Measurements from ENCODE around the gene KCNK2.

Gene KCNK2

GRCh38 chr1:215192306-215192705 is 109.8 kb downstream of the KCNK2 start:
- Histone ChIP-seq H3K27ac (ENCODE audit: low read depth in 2 of 2, low read length in 2 of 2) (no peak overlapping the region), H3K36me3 (ENCODE audit: control insufficient read depth in 2 of 2, insufficient read depth in 2 of 2, low read length in 2 of 2) (no peaks in the 10 kb centered on the region), H3K27me3 (ENCODE audit: control insufficient read depth in 2 of 2, insufficient read depth in 2 of 2, low read length in 2 of 2) (no peaks in the 10 kb centered on the region)

GRCh38 chr1:215198021-215198420 is 115.5 kb downstream of the KCNK2 start:
- Histone ChIP-seq H3K27ac (ENCODE audit: low read depth in 2 of 2, low read length in 2 of 2) (no peak overlapping the region), H3K9me3 (ENCODE audit: control insufficient read depth in 2 of 2, low read length in 2 of 2) (no peaks in the 10 kb centered on the region), H3K27me3 (ENCODE audit: control insufficient read depth in 2 of 2, insufficient read depth in 2 of 2, low read length in 2 of 2) (no peaks in the 10 kb centered on the region), H3K36me3 (ENCODE audit: control insufficient read depth in 2 of 2, insufficient read depth in 2 of 2, low read length in 2 of 2) (no peaks in the 10 kb centered on the region), H3K4me3 (ENCODE audit: low read length in 2 of 2) (no peak overlapping the region), H3K4me1 (ENCODE audit: control insufficient read depth in 2 of 2, insufficient read depth in 2 of 2, low read length in 2 of 2) (no peaks in the 10 kb centered on the region), H3K9ac (ENCODE audit: low read depth in 1 of 2, low read length in 2 of 2) (no peak overlapping the region)

More at GRCh38 chr1:215192306-215192705, 109.8 kb downstream of the KCNK2 start:
- Histone ChIP-seq H3K4me1 (ENCODE audit: control insufficient read depth in 2 of 2, insufficient read depth in 2 of 2, low read length in 2 of 2) (no peaks in the 10 kb centered on the region), H3K4me3 (ENCODE audit: low read length in 2 of 2) (no peak overlapping the region), H3K9ac (ENCODE audit: low read depth in 1 of 2, low read length in 2 of 2) (no peak overlapping the region), H3K9me3 (ENCODE audit: control insufficient read depth in 2 of 2, low read length in 2 of 2) (no peaks in the 10 kb centered on the region)

- no peak overlapping the region for H3K9ac ChIP-seq (ENCODE audit: low read depth in 1 of 2, low read length in 2 of 2)
- H3K4me1 ChIP-seq (ENCODE audit: control insufficient read depth in 2 of 2, insufficient read depth in 2 of 2, low read length in 2 of 2): no peaks in the 10 kb centered on the region
- H3K9me3 ChIP-seq (ENCODE audit: control insufficient read depth in 2 of 2, low read length in 2 of 2): no peaks in the 10 kb centered on the region
- no peak overlapping the region for H3K27ac ChIP-seq (ENCODE audit: low read depth in 2 of 2, low read length in 2 of 2)
- H3K4me3 ChIP-seq (ENCODE audit: low read length in 2 of 2): no peak overlapping the region
- H3K27me3 ChIP-seq (ENCODE audit: control insufficient read depth in 2 of 2, insufficient read depth in 2 of 2, low read length in 2 of 2): no peaks in the 10 kb centered on the region
- H3K36me3 ChIP-seq (ENCODE audit: control insufficient read depth in 2 of 2, insufficient read depth in 2 of 2, low read length in 2 of 2): no peaks in the 10 kb centered on the region
These were observed 117.6 kb downstream of the KCNK2 start for GRCh38 chr1:215200121-215200520.

DNA sequence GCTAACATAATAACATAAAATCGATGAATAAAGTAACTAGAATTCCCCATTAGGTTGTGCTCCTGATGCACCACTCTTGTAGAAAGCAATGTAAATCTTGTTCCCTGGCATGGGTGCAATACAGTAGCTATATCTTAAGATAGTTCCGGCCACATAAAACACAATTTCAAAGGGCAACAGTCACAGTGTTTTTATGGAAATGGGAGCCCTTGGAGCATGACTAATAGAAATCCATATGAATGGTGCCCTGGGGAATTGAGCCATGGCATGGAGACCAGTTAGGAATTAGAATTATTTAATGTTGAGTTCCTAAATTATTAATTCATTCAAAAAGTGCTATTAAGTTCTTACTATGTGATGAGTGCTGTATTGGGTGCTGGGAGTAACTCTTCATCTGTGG is 118.7 kb downstream of the KCNK2 start:
- H3K9me3 ChIP-seq (ENCODE audit: control insufficient read depth in 2 of 2, low read length in 2 of 2): no peaks in the 10 kb centered on the region
- no peaks in the 10 kb centered on the region for H3K36me3 ChIP-seq (ENCODE audit: control insufficient read depth in 2 of 2, insufficient read depth in 2 of 2, low read length in 2 of 2)
- H3K9ac ChIP-seq (ENCODE audit: low read depth in 1 of 2, low read length in 2 of 2): no peak overlapping the region
- no peaks in the 10 kb centered on the region for H3K4me1 ChIP-seq (ENCODE audit: control insufficient read depth in 2 of 2, insufficient read depth in 2 of 2, low read length in 2 of 2)
- H3K27me3 ChIP-seq (ENCODE audit: control insufficient read depth in 2 of 2, insufficient read depth in 2 of 2, low read length in 2 of 2): no peaks in the 10 kb centered on the region
- H3K27ac ChIP-seq (ENCODE audit: low read depth in 2 of 2, low read length in 2 of 2): no peak overlapping the region
- H3K4me3 ChIP-seq (ENCODE audit: low read length in 2 of 2): no peak overlapping the region

- no peaks in the 10 kb centered on the region for H3K27me3 ChIP-seq (ENCODE audit: control insufficient read depth in 2 of 2, insufficient read depth in 2 of 2, low read length in 2 of 2)
These were observed 120.3 kb downstream of the KCNK2 start for GRCh38 chr1:215202868-215203267.

GRCh38 chr1:215210167-215210566 is 127.6 kb downstream of the KCNK2 start:
- no peaks in the 10 kb centered on the region for H3K9me3 ChIP-seq (ENCODE audit: control insufficient read depth in 2 of 2, low read length in 2 of 2)
- no peak overlapping the region for H3K27ac ChIP-seq (ENCODE audit: low read depth in 2 of 2, low read length in 2 of 2)
- H3K4me3 ChIP-seq (ENCODE audit: low read length in 2 of 2): no peak overlapping the region
- H3K4me1 ChIP-seq (ENCODE audit: control insufficient read depth in 2 of 2, insufficient read depth in 2 of 2, low read length in 2 of 2): no peaks in the 10 kb centered on the region
- H3K27me3 ChIP-seq (ENCODE audit: control insufficient read depth in 2 of 2, insufficient read depth in 2 of 2, low read length in 2 of 2): no peaks in the 10 kb centered on the region
- H3K9ac ChIP-seq (ENCODE audit: low read depth in 1 of 2, low read length in 2 of 2): no peak overlapping the region
- H3K36me3 ChIP-seq (ENCODE audit: control insufficient read depth in 2 of 2, insufficient read depth in 2 of 2, low read length in 2 of 2): no peaks in the 10 kb centered on the region

More at GRCh38 chr1:215202868-215203267, 120.3 kb downstream of the KCNK2 start:
- H3K9ac ChIP-seq (ENCODE audit: low read depth in 1 of 2, low read length in 2 of 2): no peak overlapping the region
- H3K4me1 ChIP-seq (ENCODE audit: control insufficient read depth in 2 of 2, insufficient read depth in 2 of 2, low read length in 2 of 2): no peaks in the 10 kb centered on the region
- no peaks in the 10 kb centered on the region for H3K36me3 ChIP-seq (ENCODE audit: control insufficient read depth in 2 of 2, insufficient read depth in 2 of 2, low read length in 2 of 2)
- H3K27ac ChIP-seq (ENCODE audit: low read depth in 2 of 2, low read length in 2 of 2): no peak overlapping the region
- H3K9me3 ChIP-seq (ENCODE audit: control insufficient read depth in 2 of 2, low read length in 2 of 2): no peaks in the 10 kb centered on the region
- no peak overlapping the region for H3K4me3 ChIP-seq (ENCODE audit: low read length in 2 of 2)

DNA sequence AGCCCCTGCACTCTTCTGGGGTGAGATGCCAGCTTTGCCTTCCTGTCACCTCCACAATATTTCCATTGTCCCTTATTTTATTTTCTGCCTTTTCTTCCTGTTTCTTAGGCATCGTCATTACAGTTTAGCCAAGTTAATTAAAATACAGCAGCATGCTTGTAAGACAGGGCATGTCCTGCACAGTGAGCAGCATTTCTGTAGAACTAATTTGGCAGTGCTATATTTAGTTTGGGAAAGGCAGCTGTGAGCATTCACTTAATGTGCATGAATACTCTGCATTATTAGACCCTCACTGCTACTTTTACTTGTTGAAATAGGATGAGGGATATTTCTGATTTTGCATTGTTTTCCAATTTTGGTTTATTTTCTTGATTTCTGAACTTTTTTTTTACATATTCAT is 133.3 kb downstream of the KCNK2 start:
- H3K4me1 ChIP-seq (ENCODE audit: control insufficient read depth in 2 of 2, insufficient read depth in 2 of 2, low read length in 2 of 2): no peaks in the 10 kb centered on the region
- no peaks in the 10 kb centered on the region for H3K36me3 ChIP-seq (ENCODE audit: control insufficient read depth in 2 of 2, insufficient read depth in 2 of 2, low read length in 2 of 2)
- no peak overlapping the region for H3K4me3 ChIP-seq (ENCODE audit: low read length in 2 of 2)
- no peak overlapping the region for H3K27ac ChIP-seq (ENCODE audit: low read depth in 2 of 2, low read length in 2 of 2)
- H3K27me3 ChIP-seq (ENCODE audit: control insufficient read depth in 2 of 2, insufficient read depth in 2 of 2, low read length in 2 of 2): no peaks in the 10 kb centered on the region
- no peaks in the 10 kb centered on the region for H3K9me3 ChIP-seq (ENCODE audit: control insufficient read depth in 2 of 2, low read length in 2 of 2)
- no peak overlapping the region for H3K9ac ChIP-seq (ENCODE audit: low read depth in 1 of 2, low read length in 2 of 2)

- no peaks in the 10 kb centered on the region for H3K27me3 ChIP-seq (ENCODE audit: control insufficient read depth in 2 of 2, insufficient read depth in 2 of 2, low read length in 2 of 2)
- H3K36me3 ChIP-seq (ENCODE audit: control insufficient read depth in 2 of 2, insufficient read depth in 2 of 2, low read length in 2 of 2): no peaks in the 10 kb centered on the region
- H3K9me3 ChIP-seq (ENCODE audit: control insufficient read depth in 2 of 2, low read length in 2 of 2): no peaks in the 10 kb centered on the region
- H3K4me1 ChIP-seq (ENCODE audit: control insufficient read depth in 2 of 2, insufficient read depth in 2 of 2, low read length in 2 of 2): no peaks in the 10 kb centered on the region
- H3K4me3 ChIP-seq (ENCODE audit: low read length in 2 of 2): no peak overlapping the region
- no peak overlapping the region for H3K27ac ChIP-seq (ENCODE audit: low read depth in 2 of 2, low read length in 2 of 2)
- H3K9ac ChIP-seq (ENCODE audit: low read depth in 1 of 2, low read length in 2 of 2): no peak overlapping the region
These were observed 136.8 kb downstream of the KCNK2 start for GRCh38 chr1:215219372-215219771.

DNA sequence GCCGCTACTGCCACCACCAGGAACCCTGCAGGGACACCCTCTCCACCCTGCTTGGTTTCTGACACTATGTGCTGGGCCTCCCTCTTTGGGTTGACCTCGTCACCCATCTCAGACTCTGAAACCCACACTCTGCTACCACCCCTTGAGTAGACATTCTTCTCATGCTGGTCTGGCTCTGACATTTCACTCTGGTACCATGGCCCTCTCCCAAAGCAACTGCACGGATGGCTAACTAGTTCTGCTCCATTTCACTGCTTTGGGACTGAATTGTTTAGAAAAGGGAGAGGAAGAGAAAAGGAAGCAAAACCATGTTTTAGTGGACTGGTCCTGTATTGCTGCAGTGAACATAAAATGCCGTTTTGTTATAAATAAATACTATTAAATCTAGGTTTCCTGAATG is 137.8 kb downstream of the KCNK2 start:
- H3K27ac ChIP-seq (ENCODE audit: low read depth in 2 of 2, low read length in 2 of 2): no peak overlapping the region

GRCh38 chr1:215226757-215227156 is 144.2 kb downstream of the KCNK2 start:
- H3K4me3 ChIP-seq (ENCODE audit: low read length in 2 of 2): no peak overlapping the region
- H3K4me1 ChIP-seq (ENCODE audit: control insufficient read depth in 2 of 2, insufficient read depth in 2 of 2, low read length in 2 of 2): no peaks in the 10 kb centered on the region
- H3K27me3 ChIP-seq (ENCODE audit: control insufficient read depth in 2 of 2, insufficient read depth in 2 of 2, low read length in 2 of 2): no peaks in the 10 kb centered on the region
- no peak overlapping the region for H3K27ac ChIP-seq (ENCODE audit: low read depth in 2 of 2, low read length in 2 of 2)
- H3K36me3 ChIP-seq (ENCODE audit: control insufficient read depth in 2 of 2, insufficient read depth in 2 of 2, low read length in 2 of 2): no peaks in the 10 kb centered on the region
- H3K9ac ChIP-seq (ENCODE audit: low read depth in 1 of 2, low read length in 2 of 2): no peak overlapping the region
- no peaks in the 10 kb centered on the region for H3K9me3 ChIP-seq (ENCODE audit: control insufficient read depth in 2 of 2, low read length in 2 of 2)

More for the DNA sequence above, 137.8 kb downstream of the KCNK2 start:
- H3K36me3 ChIP-seq (ENCODE audit: control insufficient read depth in 2 of 2, insufficient read depth in 2 of 2, low read length in 2 of 2): no peaks in the 10 kb centered on the region
- no peaks in the 10 kb centered on the region for H3K4me1 ChIP-seq (ENCODE audit: control insufficient read depth in 2 of 2, insufficient read depth in 2 of 2, low read length in 2 of 2)
- no peaks in the 10 kb centered on the region for H3K27me3 ChIP-seq (ENCODE audit: control insufficient read depth in 2 of 2, insufficient read depth in 2 of 2, low read length in 2 of 2)
- H3K9ac ChIP-seq (ENCODE audit: low read depth in 1 of 2, low read length in 2 of 2): no peak overlapping the region
- no peaks in the 10 kb centered on the region for H3K9me3 ChIP-seq (ENCODE audit: control insufficient read depth in 2 of 2, low read length in 2 of 2)
- H3K4me3 ChIP-seq (ENCODE audit: low read length in 2 of 2): no peak overlapping the region

DNA sequence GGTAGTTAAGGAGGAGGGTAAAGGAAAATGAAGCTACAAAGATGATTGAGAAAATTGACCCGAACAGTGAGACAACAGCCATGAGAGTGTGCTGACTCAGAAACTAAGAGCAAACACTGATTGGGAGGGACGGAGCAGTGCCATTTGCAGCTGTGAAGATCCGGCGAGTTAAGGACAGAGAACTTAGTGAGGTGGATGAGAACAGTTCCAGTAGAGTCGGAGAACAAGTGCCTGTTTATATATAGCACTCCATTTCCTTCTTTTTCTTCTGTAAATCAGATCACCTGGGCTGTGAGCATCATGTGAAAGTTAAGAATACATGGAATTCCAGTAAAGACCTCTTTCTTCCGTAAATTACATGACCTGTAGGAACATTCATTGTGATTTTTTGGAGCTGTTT is 145.7 kb downstream of the KCNK2 start:
- Histone ChIP-seq H3K27me3 (ENCODE audit: control insufficient read depth in 2 of 2, insufficient read depth in 2 of 2, low read length in 2 of 2) (no peaks in the 10 kb centered on the region), H3K4me1 (ENCODE audit: control insufficient read depth in 2 of 2, insufficient read depth in 2 of 2, low read length in 2 of 2) (no peaks in the 10 kb centered on the region), H3K36me3 (ENCODE audit: control insufficient read depth in 2 of 2, insufficient read depth in 2 of 2, low read length in 2 of 2) (no peaks in the 10 kb centered on the region), H3K4me3 (ENCODE audit: low read length in 2 of 2) (no peak overlapping the region), H3K9ac (ENCODE audit: low read depth in 1 of 2, low read length in 2 of 2) (no peak overlapping the region), H3K9me3 (ENCODE audit: control insufficient read depth in 2 of 2, low read length in 2 of 2) (no peaks in the 10 kb centered on the region), H3K27ac (ENCODE audit: low read depth in 2 of 2, low read length in 2 of 2) (no peak overlapping the region)

All from mucosa of rectum (tissue), 2 donors.